ENCODE data around the gene PRMT2.
"Not testable (repeated sequence)": the region's sequence is repeated elsewhere in the genome, so short reads cannot be mapped to it uniquely, and the experiment has no call there.

Gene PRMT2

GRCh38 chr21:46618738-46619379 lies 16.6 kb upstream of the PRMT2 start:
- DNase-seq = no peak

GRCh38 chr21:46619846-46620245 lies 15.6 kb upstream of the PRMT2 start:
- peak; percentile 43 for DNase-seq

GRCh38 chr21:46620846-46621245 lies 14.6 kb upstream of the PRMT2 start:
- DNase-seq = no peak

GRCh38 chr21:46621457-46622182 lies 13.9 kb upstream of the PRMT2 start:
- DNase-seq = no peak

- peak; percentile 69 for DNase-seq
Observed at GRCh38 chr21:46622226-46622625, 13.2 kb upstream of the PRMT2 start.

GRCh38 chr21:46624050-46624449 lies 11.4 kb upstream of the PRMT2 start:
- no peak for DNase-seq

- no peak for DNase-seq
Observed at GRCh38 chr21:46625759-46626158, 9.7 kb upstream of the PRMT2 start.

- peak; percentile 43 for DNase-seq
Observed at GRCh38 chr21:46626536-46626935, 8.9 kb upstream of the PRMT2 start.

- DNase-seq = no peak
Observed at GRCh38 chr21:46626975-46627501, 8.4 kb upstream of the PRMT2 start.

- no peak for DNase-seq
Observed at GRCh38 chr21:46627726-46628125, 7.7 kb upstream of the PRMT2 start.

- no peak for DNase-seq
Observed at GRCh38 chr21:46628868-46629267, 6.6 kb upstream of the PRMT2 start.

- not testable (repeated sequence) for DNase-seq
Observed at GRCh38 chr21:46630915-46631314, 4.6 kb upstream of the PRMT2 start.

GRCh38 chr21:46633566-46633965 lies 1.9 kb upstream of the PRMT2 start:
- DNase-seq = no peak

- DNase-seq = no peak
Observed at GRCh38 chr21:46634427-46634826, 1.0 kb upstream of the PRMT2 start.

- no peak for DNase-seq
Observed at GRCh38 chr21:46634966-46635323, 529 bp upstream of the PRMT2 start.

- DNase-seq = no peak
Observed at GRCh38 chr21:46636181-46636512, 673 bp downstream of the PRMT2 start.

GRCh38 chr21:46636550-46637285 lies 1.2 kb downstream of the PRMT2 start:
- DNase-seq = no peak

GRCh38 chr21:46637952-46638746 lies 2.7 kb downstream of the PRMT2 start:
- DNase-seq = no peak

- DNase-seq = no peak
Observed at GRCh38 chr21:46639489-46640386, 4.3 kb downstream of the PRMT2 start.

- DNase-seq = no peak
Observed at GRCh38 chr21:46641656-46642055, 6.2 kb downstream of the PRMT2 start.

- no peak for DNase-seq
Observed at GRCh38 chr21:46643379-46644177, 8.1 kb downstream of the PRMT2 start.

Data from activated effector memory CD4-positive, alpha-beta T cell treated with anti-CD3 and anti-CD28 coated beads, Interleukin-2, amount 50 U/mL, for 16 hours (primary cell).